SU-DHL-6 (cell line): ENCODE data around the gene DYNLT5.

ENCODE experiments used
- EZH2phosphoT487 ChIP-seq: fragments of 200-600 bp; sonication (generic), shearing (Covaris generic); conservative IDR thresholded peaks from 2 replicates; pipeline ENCODE4 v1.6.1; 2018; ENCODE audit warnings: mild to moderate bottlenecking, antibody characterized with exemption, low read length, moderate library complexity, mixed read lengths
- TF ChIP-seq, protein P1 (sequence below): fragments of 200-600 bp; sonication (generic); IDR thresholded peaks from one replicate; pipeline ENCODE4 v1.5.1; 2017; ENCODE audit warnings: antibody characterized with exemption, mild to moderate bottlenecking, low read length, moderate library complexity; ENCODE audit not compliant: insufficient read depth, poor library complexity, severe bottlenecking

GRCh38 chr1:66767626-66768025 is 15.4 kb downstream of the DYNLT5 start:
- TF ChIP-seq, protein P1, sequence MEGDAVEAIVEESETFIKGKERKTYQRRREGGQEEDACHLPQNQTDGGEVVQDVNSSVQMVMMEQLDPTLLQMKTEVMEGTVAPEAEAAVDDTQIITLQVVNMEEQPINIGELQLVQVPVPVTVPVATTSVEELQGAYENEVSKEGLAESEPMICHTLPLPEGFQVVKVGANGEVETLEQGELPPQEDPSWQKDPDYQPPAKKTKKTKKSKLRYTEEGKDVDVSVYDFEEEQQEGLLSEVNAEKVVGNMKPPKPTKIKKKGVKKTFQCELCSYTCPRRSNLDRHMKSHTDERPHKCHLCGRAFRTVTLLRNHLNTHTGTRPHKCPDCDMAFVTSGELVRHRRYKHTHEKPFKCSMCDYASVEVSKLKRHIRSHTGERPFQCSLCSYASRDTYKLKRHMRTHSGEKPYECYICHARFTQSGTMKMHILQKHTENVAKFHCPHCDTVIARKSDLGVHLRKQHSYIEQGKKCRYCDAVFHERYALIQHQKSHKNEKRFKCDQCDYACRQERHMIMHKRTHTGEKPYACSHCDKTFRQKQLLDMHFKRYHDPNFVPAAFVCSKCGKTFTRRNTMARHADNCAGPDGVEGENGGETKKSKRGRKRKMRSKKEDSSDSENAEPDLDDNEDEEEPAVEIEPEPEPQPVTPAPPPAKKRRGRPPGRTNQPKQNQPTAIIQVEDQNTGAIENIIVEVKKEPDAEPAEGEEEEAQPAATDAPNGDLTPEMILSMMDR = no peak
- TF ChIP-seq EZH2phosphoT487 = no peak
